ENCODE results near the gene TMEM53. TPM values are rescaled to one million over a fixed set of nuclear protein-coding genes. Genes with fewer than 3 reads are reported as not detected.

TMEM53 gene
- total and polyA plus RNA-seq, 2 of the 8 experiments (the other 6 are each of a cell fraction or from before 2014, with no cell fraction given), result 6.7 to 27.9 TPM

GRCh38 chr1:44676484-44677200 lies 2.4 kb upstream of the TMEM53 start (continued):
- no peak for TF ChIP-seq RNF2 (IDR thresholded peaks at IDR 0.05; ENCODE audit: borderline replicate concordance, low read depth, low read length, missing control alignments, poor library complexity, severe bottlenecking)

Data from H1 (cell line).